Uterus (tissue), 2 donors: ENCODE measurements around the gene RHEBL1.

ENCODE experiments used
- POLR2A ChIP-seq, 2 donors: fragments of 450-650 bp; IDR thresholded peaks; one replicate each; pipeline ENCODE4 v1.6.1; 2016; ENCODE audit warnings: antibody characterized with exemption in 2 of 2, mild to moderate bottlenecking in 1 of 2, moderate library complexity in 1 of 2
- TF ChIP-seq, protein P1 (sequence below), 4 experiments: fragments of 200-600 bp in 2 of 4; fragments of 450-650 bp in 2 of 4; sonication (generic) in 2 of 4; IDR thresholded peaks; one replicate each; pipeline ENCODE4 v1.5.1; 2016 to 2019; ENCODE audit warnings: antibody characterized with exemption in 4 of 4, mild to moderate bottlenecking in 2 of 4, moderate library complexity in 1 of 4

DNA sequence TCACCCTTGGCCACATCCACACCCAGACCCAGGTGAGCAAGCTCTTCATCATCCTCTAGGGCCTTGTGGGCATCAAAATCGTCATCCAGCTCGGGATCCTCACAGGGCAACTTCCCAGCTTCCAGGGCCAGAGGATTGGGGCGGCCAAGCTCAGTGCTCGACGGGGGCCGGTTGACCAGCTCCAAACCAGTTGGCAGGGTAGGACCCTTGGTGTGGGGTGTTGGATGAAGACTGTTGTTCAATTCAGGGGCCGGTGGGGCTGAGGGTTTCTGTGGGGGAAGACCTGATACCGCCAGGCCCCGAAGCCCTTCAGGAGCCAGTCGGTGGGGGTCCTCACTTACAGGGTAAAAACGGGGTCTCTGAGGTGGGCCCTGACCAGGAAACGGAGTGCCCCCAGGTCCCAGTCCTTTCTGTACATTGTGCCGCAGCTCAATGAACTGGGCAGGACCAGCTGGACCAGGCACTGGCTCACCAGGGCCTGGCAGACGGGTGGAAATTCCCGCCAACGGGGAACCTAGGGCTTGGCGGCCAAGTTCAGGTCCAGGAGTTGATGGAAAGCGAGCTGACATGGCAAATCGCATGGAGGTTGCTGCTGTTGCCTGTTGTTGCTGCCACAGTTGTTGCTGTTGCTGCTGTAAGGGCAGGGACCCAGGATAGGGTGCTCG lies 31.4 kb downstream of the RHEBL1 start:
- TF ChIP-seq, protein P1, sequence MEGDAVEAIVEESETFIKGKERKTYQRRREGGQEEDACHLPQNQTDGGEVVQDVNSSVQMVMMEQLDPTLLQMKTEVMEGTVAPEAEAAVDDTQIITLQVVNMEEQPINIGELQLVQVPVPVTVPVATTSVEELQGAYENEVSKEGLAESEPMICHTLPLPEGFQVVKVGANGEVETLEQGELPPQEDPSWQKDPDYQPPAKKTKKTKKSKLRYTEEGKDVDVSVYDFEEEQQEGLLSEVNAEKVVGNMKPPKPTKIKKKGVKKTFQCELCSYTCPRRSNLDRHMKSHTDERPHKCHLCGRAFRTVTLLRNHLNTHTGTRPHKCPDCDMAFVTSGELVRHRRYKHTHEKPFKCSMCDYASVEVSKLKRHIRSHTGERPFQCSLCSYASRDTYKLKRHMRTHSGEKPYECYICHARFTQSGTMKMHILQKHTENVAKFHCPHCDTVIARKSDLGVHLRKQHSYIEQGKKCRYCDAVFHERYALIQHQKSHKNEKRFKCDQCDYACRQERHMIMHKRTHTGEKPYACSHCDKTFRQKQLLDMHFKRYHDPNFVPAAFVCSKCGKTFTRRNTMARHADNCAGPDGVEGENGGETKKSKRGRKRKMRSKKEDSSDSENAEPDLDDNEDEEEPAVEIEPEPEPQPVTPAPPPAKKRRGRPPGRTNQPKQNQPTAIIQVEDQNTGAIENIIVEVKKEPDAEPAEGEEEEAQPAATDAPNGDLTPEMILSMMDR (IDR thresholded peaks at IDR 0.05), result no peak
- TF ChIP-seq POLR2A (IDR thresholded peaks at IDR 0.05), result no peak
